ENCODE data around the gene NKTR. TPM values are rescaled to one million over a fixed set of nuclear protein-coding genes. Genes with fewer than 3 reads are reported as not detected.
A peak's percentile ranks its signal among the peaks of the same experiment; 100 is the strongest.

Gene NKTR
- total RNA-seq, 2 donors from 2014 or later = 101 to 116 TPM

DNA sequence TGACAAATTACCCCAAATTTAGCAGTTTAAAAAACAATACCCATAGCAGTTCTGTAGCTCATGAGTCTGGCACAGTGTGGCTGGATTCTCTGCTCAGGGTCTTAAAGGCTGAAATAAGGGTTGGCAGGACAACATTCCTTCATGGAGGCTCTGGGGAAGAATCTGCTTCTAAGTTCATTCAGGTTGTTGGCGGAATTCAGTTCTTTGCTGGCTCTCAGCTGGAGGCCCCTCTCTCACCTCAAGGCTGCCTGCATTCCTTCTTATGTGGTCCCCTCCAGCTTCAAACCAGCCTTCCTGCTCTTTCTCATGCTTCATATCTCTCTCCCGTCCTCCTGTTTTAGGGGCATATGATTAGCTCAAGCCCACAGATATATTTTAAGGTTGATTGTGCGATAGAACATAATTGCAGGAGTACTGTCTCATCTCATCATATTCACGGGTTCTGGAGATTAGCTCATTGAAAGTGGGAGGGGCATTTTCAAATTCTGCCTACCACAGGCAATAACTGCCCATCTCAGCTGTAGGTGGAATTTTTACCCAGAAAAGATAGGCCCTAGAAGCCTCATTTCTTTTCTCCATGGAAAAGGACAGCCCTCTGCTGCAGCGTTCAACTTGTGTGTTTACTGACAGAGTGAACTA, 47.5 kb downstream of the NKTR start:
- peak overlapping the region; percentile 59 for H3K27ac ChIP-seq (ENCODE audit: low read depth, low read length)
- peak overlapping the region; percentile 23 for H3K27ac Mint-ChIP-seq
- WGBS, 2 experiments (ENCODE audit: insufficient coverage in 1 of 2, insufficient read length in 1 of 2) = 90 to 97% methylated on average over 4 to 5 of the region's 5 CpGs

GRCh38 chr3:42649006-42649405, 48.5 kb downstream of the NKTR start:
- 100% methylated on average over 1 of the region's 2 CpGs; no CpG with 5 or more reads in 1 of the 2 experiments for WGBS, 2 experiments (ENCODE audit: insufficient coverage in 1 of 2, insufficient read length in 1 of 2)
- no peaks in the 10 kb centered on the region for H3K9me3 ChIP-seq (ENCODE audit: control insufficient read depth, low read length)
- H3K27ac ChIP-seq (ENCODE audit: low read depth, low read length) = no peak overlapping the region
- H3K4me3 Mint-ChIP-seq = no peak overlapping the region
- peaks cover 52% of the 10 kb centered on the region for H3K36me3 ChIP-seq (ENCODE audit: control insufficient read depth, insufficient read depth, low read length)
- no peak for TF ChIP-seq CTCF (conservative IDR thresholded peaks at IDR 0.05)
- H3K36me3 Mint-ChIP-seq (ENCODE audit: low read depth) = peaks cover 43% of the 10 kb centered on the region
- DNase-seq = no peak
- H3K27ac Mint-ChIP-seq = no peak overlapping the region
- H3K4me1 ChIP-seq (ENCODE audit: control insufficient read depth, insufficient read depth, low read length) = peaks cover 13% of the 10 kb centered on the region
- H3K4me3 ChIP-seq (ENCODE audit: low read length) = no peak overlapping the region
- H3K27me3 ChIP-seq (ENCODE audit: control insufficient read depth, insufficient read depth, low read length, poor library complexity, severe bottlenecking) = no peaks in the 10 kb centered on the region
- no peaks in the 10 kb centered on the region for H3K9me3 Mint-ChIP-seq
- no peaks in the 10 kb centered on the region for H3K27me3 Mint-ChIP-seq (ENCODE audit: insufficient read depth)
- H3K4me1 Mint-ChIP-seq = peaks cover 30% of the 10 kb centered on the region
- no peak overlapping the region for H3K9ac ChIP-seq (ENCODE audit: extremely low read depth, low read length, poor library complexity, severe bottlenecking)

More for the DNA sequence above, 47.5 kb downstream of the NKTR start:
- Histone ChIP-seq H3K9me3 (ENCODE audit: control insufficient read depth, low read length) (no peaks in the 10 kb centered on the region), H3K9ac (ENCODE audit: extremely low read depth, low read length, poor library complexity, severe bottlenecking) (no peak overlapping the region), H3K4me1 (ENCODE audit: control insufficient read depth, insufficient read depth, low read length) (peaks cover 7% of the 10 kb centered on the region), H3K36me3 (ENCODE audit: control insufficient read depth, insufficient read depth, low read length) (peaks cover 62% of the 10 kb centered on the region), H3K27me3 (ENCODE audit: control insufficient read depth, insufficient read depth, low read length, poor library complexity, severe bottlenecking) (no peaks in the 10 kb centered on the region), H3K4me3 (ENCODE audit: low read length) (no peak overlapping the region)
- no peak overlapping the region for H3K4me3 Mint-ChIP-seq
- no peaks in the 10 kb centered on the region for H3K9me3 Mint-ChIP-seq
- DNase-seq = peak; percentile 82
- H3K27me3 Mint-ChIP-seq (ENCODE audit: insufficient read depth) = no peaks in the 10 kb centered on the region
- H3K4me1 Mint-ChIP-seq = peaks cover 23% of the 10 kb centered on the region
- H3K36me3 Mint-ChIP-seq (ENCODE audit: low read depth) = peaks cover 54% of the 10 kb centered on the region
- no peak for TF ChIP-seq CTCF (conservative IDR thresholded peaks at IDR 0.05)

GRCh38 chr3:42649783-42650182, 49.3 kb downstream of the NKTR start:
- Histone ChIP-seq H3K4me1 (ENCODE audit: control insufficient read depth, insufficient read depth, low read length) (peaks cover 13% of the 10 kb centered on the region), H3K9me3 (ENCODE audit: control insufficient read depth, low read length) (no peaks in the 10 kb centered on the region), H3K9ac (ENCODE audit: extremely low read depth, low read length, poor library complexity, severe bottlenecking) (no peak overlapping the region), H3K27me3 (ENCODE audit: control insufficient read depth, insufficient read depth, low read length, poor library complexity, severe bottlenecking) (no peaks in the 10 kb centered on the region), H3K27ac (ENCODE audit: low read depth, low read length) (peak overlapping the region; percentile 14), H3K36me3 (ENCODE audit: control insufficient read depth, insufficient read depth, low read length) (peaks cover 45% of the 10 kb centered on the region), H3K4me3 (ENCODE audit: low read length) (no peak overlapping the region)
- TF ChIP-seq CTCF (conservative IDR thresholded peaks at IDR 0.05) = no peak
- no peaks in the 10 kb centered on the region for H3K9me3 Mint-ChIP-seq
- H3K36me3 Mint-ChIP-seq (ENCODE audit: low read depth) = peaks cover 38% of the 10 kb centered on the region
- no peak for DNase-seq
- peaks cover 30% of the 10 kb centered on the region for H3K4me1 Mint-ChIP-seq
- H3K4me3 Mint-ChIP-seq = no peak overlapping the region
- WGBS, 2 experiments (ENCODE audit: insufficient coverage in 1 of 2, insufficient read length in 1 of 2) = 90 to 91% methylated on average over 3 to 4 of the region's 4 CpGs
- H3K27ac Mint-ChIP-seq = no peak overlapping the region
- H3K27me3 Mint-ChIP-seq (ENCODE audit: insufficient read depth) = no peaks in the 10 kb centered on the region
